H9 (cell line): Measurements from ENCODE around the gene THEM5. TPM values are rescaled to one million over a fixed set of nuclear protein-coding genes. Genes with fewer than 3 reads are reported as not detected.
A peak's percentile ranks its signal among the peaks of the same experiment; 100 is the strongest.

Source experiments
- DNase-seq: peaks from one replicate; pipeline ENCODE4 v3.0.0-alpha.2; 2017
- H2AFZ ChIP-seq: one replicate; pipeline ENCODE4 v1.6.1; 2013; ENCODE audit warnings: mild to moderate bottlenecking, low read length, control low read depth, moderate library complexity
- H2AK5ac ChIP-seq: 2 replicates; pipeline ENCODE4 v1.6.1; 2013; ENCODE audit warnings: low read length, control low read depth, mixed read lengths; ENCODE audit not compliant: insufficient read length
- H2BK120ac ChIP-seq: one replicate; pipeline ENCODE4 v1.6.1; 2013; ENCODE audit warnings: low read depth, mild to moderate bottlenecking, low read length, control low read depth, inconsistent platforms; ENCODE audit not compliant: poor library complexity, severe bottlenecking
- H2BK12ac ChIP-seq: 2 replicates; pipeline ENCODE4 v1.6.1; 2013; ENCODE audit warnings: low read length, control low read depth, mixed read lengths, low read depth; ENCODE audit not compliant: insufficient read length
- H2BK15ac ChIP-seq: 2 replicates; pipeline ENCODE4 v1.6.1; 2013; ENCODE audit warnings: low read depth, low read length, control low read depth
- H2BK20ac ChIP-seq: one replicate; pipeline ENCODE4 v1.6.1; 2013; ENCODE audit warnings: low read depth, mild to moderate bottlenecking, low read length, control low read depth, inconsistent platforms; ENCODE audit not compliant: poor library complexity, severe bottlenecking
- H2BK5ac ChIP-seq: 2 replicates; pipeline ENCODE4 v1.6.1; 2013; ENCODE audit warnings: low read length, control low read depth, mixed read lengths; ENCODE audit not compliant: insufficient read length
- H3K14ac ChIP-seq: 2 replicates; pipeline ENCODE4 v1.6.1; 2013; ENCODE audit warnings: low read length, control low read depth; ENCODE audit not compliant: insufficient read depth
- H3K18ac ChIP-seq: 2 replicates; pipeline ENCODE4 v1.6.1; 2013; ENCODE audit warnings: low read depth, mild to moderate bottlenecking, mixed read lengths, low read length, control low read depth; ENCODE audit not compliant: insufficient read length
- H3K23ac ChIP-seq: 2 replicates; pipeline ENCODE4 v1.6.1; 2013; ENCODE audit warnings: low read length, control low read depth, mixed read lengths, low read depth; ENCODE audit not compliant: insufficient read length
- H3K23me2 ChIP-seq: 2 replicates; pipeline ENCODE4 v1.6.1; 2013; ENCODE audit warnings: low read depth, mild to moderate bottlenecking, mixed read lengths, low read length, control low read depth; ENCODE audit not compliant: insufficient read length, poor library complexity, severe bottlenecking
- H3K27ac ChIP-seq: 2 replicates; pipeline ENCODE4 v1.5.1; 2013; ENCODE audit warnings: low read length, control low read depth, mixed read lengths, low read depth; ENCODE audit not compliant: insufficient read length
- H3K27me3 ChIP-seq: 2 replicates; pipeline ENCODE4 v1.6.1; 2013; ENCODE audit warnings: low read length, control low read depth, inconsistent platforms; ENCODE audit not compliant: insufficient read depth
- H3K4ac ChIP-seq: 2 replicates; pipeline ENCODE4 v1.6.1; 2013; ENCODE audit warnings: low read depth, mild to moderate bottlenecking, control low read depth, inconsistent platforms, low read length, moderate library complexity
- H3K4me1 ChIP-seq: 2 replicates; pipeline ENCODE4 v1.6.1; 2013; ENCODE audit warnings: low read length, control low read depth, inconsistent platforms; ENCODE audit not compliant: insufficient read depth
- H3K4me2 ChIP-seq: 2 replicates; pipeline ENCODE4 v1.6.1; 2013; ENCODE audit warnings: low read length, control low read depth, mixed read lengths; ENCODE audit not compliant: insufficient read length, insufficient read depth
- H3K56ac ChIP-seq: 2 replicates; pipeline ENCODE4 v1.6.1; 2013; ENCODE audit warnings: low read depth, mild to moderate bottlenecking, mixed read lengths, low read length, control low read depth; ENCODE audit not compliant: insufficient read length
- H3K79me1 ChIP-seq: 2 replicates; pipeline ENCODE4 v1.6.1; 2013; ENCODE audit warnings: low read depth, mild to moderate bottlenecking, moderate library complexity, low read length, control low read depth, inconsistent platforms; ENCODE audit not compliant: insufficient read depth, poor library complexity, severe bottlenecking
- H3K79me2 ChIP-seq: 2 replicates; pipeline ENCODE4 v1.6.1; 2013; ENCODE audit warnings: low read length, control low read depth, inconsistent platforms; ENCODE audit not compliant: insufficient read depth
- H3K9ac ChIP-seq: 2 replicates; pipeline ENCODE4 v1.6.1; 2013; ENCODE audit warnings: low read length, control low read depth, mixed read lengths; ENCODE audit not compliant: insufficient read length; ENCODE audit errors: extremely low read depth
- H3K9me3 ChIP-seq: one replicate; pipeline ENCODE4 v1.6.1; 2013; ENCODE audit warnings: low read depth, low read length, inconsistent platforms; ENCODE audit not compliant: control insufficient read depth
- H3T11ph ChIP-seq: one replicate; pipeline ENCODE4 v1.6.1; 2013; ENCODE audit warnings: mild to moderate bottlenecking, low read length, control low read depth, inconsistent platforms
- H4K20me1 ChIP-seq: one replicate; pipeline ENCODE4 v1.6.1; 2013; ENCODE audit not compliant: control insufficient read depth, insufficient read length, insufficient read depth
- H4K5ac ChIP-seq: 2 replicates; pipeline ENCODE4 v1.6.1; 2013; ENCODE audit warnings: low read depth, mild to moderate bottlenecking, mixed read lengths, low read length, control low read depth; ENCODE audit not compliant: insufficient read length
- H4K8ac ChIP-seq: replicated peaks from 2 replicates; pipeline ENCODE4 v1.6.1; 2013; ENCODE audit warnings: low read length, control low read depth, mixed read lengths, low read depth; ENCODE audit not compliant: insufficient read length
- H4K91ac ChIP-seq: 2 replicates; pipeline ENCODE4 v1.6.1; 2013; ENCODE audit warnings: low read depth, mild to moderate bottlenecking, moderate library complexity, mixed read lengths, low read length, control low read depth; ENCODE audit not compliant: insufficient read length
- H3K27ac Mint-ChIP-seq, 3 experiments: 2 replicates in 2 of 3; 3 replicates in 1 of 3; pipeline ENCODE4 v1.8.0; 2020 to 2021; ENCODE audit warnings: mixed read lengths in 3 of 3, mild to moderate bottlenecking in 1 of 3, moderate library complexity in 1 of 3
- H3K27me3 Mint-ChIP-seq: 2 replicates; pipeline ENCODE4 v1.8.0; 2021; ENCODE audit warnings: low read depth, mild to moderate bottlenecking, moderate library complexity, mixed read lengths
- H3K36me3 Mint-ChIP-seq, 3 experiments: 2 replicates in 2 of 3; 3 replicates in 1 of 3; pipeline ENCODE4 v1.8.0; 2020 to 2021; ENCODE audit warnings: low read depth in 3 of 3, mixed read lengths in 3 of 3; ENCODE audit not compliant: insufficient read depth in 1 of 3
- H3K4me1 Mint-ChIP-seq, 2 experiments: 2 replicates each; pipeline ENCODE4 v1.8.0; 2020; ENCODE audit warnings: mixed read lengths in 2 of 2
- H3K4me3 Mint-ChIP-seq, 2 experiments: 2 replicates in 1 of 2; 3 replicates in 1 of 2; pipeline ENCODE4 v1.8.0; 2020 to 2021; ENCODE audit warnings: mild to moderate bottlenecking in 2 of 2, mixed read lengths in 2 of 2, moderate library complexity in 1 of 2
- H3K9me3 Mint-ChIP-seq, 2 experiments: 2 replicates in 1 of 2; 3 replicates in 1 of 2; pipeline ENCODE4 v1.8.0; 2020; ENCODE audit warnings: mild to moderate bottlenecking in 2 of 2, mixed read lengths in 2 of 2, moderate library complexity in 1 of 2
- CTCF ChIP-seq: fragments of 200-600 bp; sonication (generic); conservative IDR thresholded peaks from 3 replicates; pipeline ENCODE4 v1.8.0; 2021; ENCODE audit warnings: antibody characterized with exemption, mild to moderate bottlenecking
- WGBS: extraction: QIAGEN DNeasy Blood & Tissue Kit; methylation state at CpG from one replicate; pipeline ENCODE4 v1.1.7; 2013; ENCODE audit warnings: missing lambda C conversion rate, low lambda C conversion rate, mixed read lengths; ENCODE audit not compliant: insufficient read length; ENCODE audit errors: extremely low coverage; 5-methylcytosine and 5-hydroxymethylcytosine counted together
- total RNA-seq: library from RNA; stranded (reverse); gene quantifications from 2 replicates; pipeline ENCODE4 v1.2.1, GENCODE V29; 2021

Gene THEM5
- total RNA-seq, 1 experiment from 2014 or later, result not detected

- Histone ChIP-seq H2BK20ac (no peak overlapping the region), H3K56ac (no peak overlapping the region), H3K4ac (no peak overlapping the region), H4K20me1 (no peaks in the 10 kb centered on the region), H3K79me1 (no peaks in the 10 kb centered on the region), H3K9me3 (no peaks in the 10 kb centered on the region), H3K4me1 (peaks cover 15% of the 10 kb centered on the region; the same call in 1 of the 2 replicates), H2AK5ac (no peak overlapping the region), H3K9ac (no peak overlapping the region), H4K91ac (no peak overlapping the region), H2BK12ac (no peak overlapping the region), H3K27me3 (no peaks in the 10 kb centered on the region), H3K79me2 (no peaks in the 10 kb centered on the region), H3K4me2 (peak overlapping the region; percentile 9), H4K5ac (no peak overlapping the region), H3K14ac (no peak overlapping the region), H2AFZ (no peak overlapping the region), H3K27ac (no peak overlapping the region), H2BK15ac (no peak overlapping the region), H3K23me2 (no peaks in the 10 kb centered on the region), H3K23ac (no peak overlapping the region), H3T11ph (no peak overlapping the region), H4K8ac (no peak overlapping the region), H2BK5ac (no peak overlapping the region), H2BK120ac (no peak overlapping the region), H3K18ac (no peak overlapping the region)
- Mint-ChIP-seq H3K9me3 (no peaks in the 10 kb centered on the region), H3K36me3 (no peaks in the 10 kb centered on the region), H3K27me3 (peaks cover 2% of the 10 kb centered on the region), H3K4me1 (peaks cover 48% of the 10 kb centered on the region in 2 experiments), H3K4me3 (no peak overlapping the region), H3K27ac (no peak overlapping the region)
- TF ChIP-seq CTCF, result no peak; the same call in 2 of the 3 replicates
- DNase-seq, result peak; percentile 52
- WGBS, result no CpG with 5 or more reads among the region's 21 CpGs
Measured at GRCh38 chr1:151825751-151826660, 27.5 kb downstream of the THEM5 start.
